Astrocyte (in vitro differentiated cells and primary cell): ENCODE results near the gene CUTA.

Source experiments
- EZH2 ChIP-seq: IDR thresholded peaks from 2 replicates; pipeline ENCODE4 v1.6.1; 2012; ENCODE audit warnings: mild to moderate bottlenecking, low read length, inconsistent platforms; ENCODE audit not compliant: insufficient read depth
- TF ChIP-seq, protein P1 (sequence below): IDR thresholded peaks from 2 replicates; pipeline ENCODE4 v1.5.1; 2011; ENCODE audit warnings: low read depth, mild to moderate bottlenecking, inconsistent platforms, low read length, moderate library complexity; ENCODE audit not compliant: insufficient read depth

DNA sequence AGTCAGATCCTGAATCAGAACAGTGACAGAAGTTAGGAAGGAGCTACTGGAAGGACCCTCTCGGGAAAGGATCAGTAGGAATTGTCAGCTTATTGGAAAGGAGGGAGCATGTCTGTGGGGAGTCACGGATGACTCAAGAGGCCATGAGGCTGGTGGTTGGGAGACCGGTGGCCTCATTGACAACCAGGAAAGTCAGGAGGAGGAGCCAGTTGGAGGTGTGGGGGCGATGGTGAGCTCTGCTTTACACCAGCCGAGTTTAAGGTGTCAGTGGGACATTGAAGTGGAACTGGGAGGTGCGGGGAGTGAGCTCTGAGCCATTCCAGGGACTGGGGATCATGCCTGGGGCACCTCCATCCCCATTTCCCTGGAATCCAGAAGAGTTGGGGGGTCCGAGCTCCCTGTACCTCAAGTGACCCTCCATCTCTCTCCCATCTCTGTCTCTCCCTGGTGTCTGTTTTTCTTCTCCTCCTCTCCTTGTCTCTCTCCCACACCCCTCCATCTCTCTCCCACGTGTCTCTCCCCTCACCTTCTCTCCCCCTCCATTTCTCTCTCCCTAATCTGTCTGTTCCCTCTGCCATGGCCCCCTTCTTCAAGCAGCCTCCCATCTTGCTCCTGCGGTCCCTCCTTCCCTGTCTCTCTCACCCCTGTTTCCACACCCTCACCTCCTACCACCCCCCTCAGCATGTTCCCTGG lies 22.2 kb upstream of the CUTA start:
- TF ChIP-seq, protein P1, sequence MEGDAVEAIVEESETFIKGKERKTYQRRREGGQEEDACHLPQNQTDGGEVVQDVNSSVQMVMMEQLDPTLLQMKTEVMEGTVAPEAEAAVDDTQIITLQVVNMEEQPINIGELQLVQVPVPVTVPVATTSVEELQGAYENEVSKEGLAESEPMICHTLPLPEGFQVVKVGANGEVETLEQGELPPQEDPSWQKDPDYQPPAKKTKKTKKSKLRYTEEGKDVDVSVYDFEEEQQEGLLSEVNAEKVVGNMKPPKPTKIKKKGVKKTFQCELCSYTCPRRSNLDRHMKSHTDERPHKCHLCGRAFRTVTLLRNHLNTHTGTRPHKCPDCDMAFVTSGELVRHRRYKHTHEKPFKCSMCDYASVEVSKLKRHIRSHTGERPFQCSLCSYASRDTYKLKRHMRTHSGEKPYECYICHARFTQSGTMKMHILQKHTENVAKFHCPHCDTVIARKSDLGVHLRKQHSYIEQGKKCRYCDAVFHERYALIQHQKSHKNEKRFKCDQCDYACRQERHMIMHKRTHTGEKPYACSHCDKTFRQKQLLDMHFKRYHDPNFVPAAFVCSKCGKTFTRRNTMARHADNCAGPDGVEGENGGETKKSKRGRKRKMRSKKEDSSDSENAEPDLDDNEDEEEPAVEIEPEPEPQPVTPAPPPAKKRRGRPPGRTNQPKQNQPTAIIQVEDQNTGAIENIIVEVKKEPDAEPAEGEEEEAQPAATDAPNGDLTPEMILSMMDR: no peak
- no peak for TF ChIP-seq EZH2
